GM21723 (cell line): Measurements from ENCODE around the gene KIAA0753.

Experiments
- ATAC-seq: cut with Tn5 transposase; IDR thresholded peaks from one replicate; pipeline ENCODE4 v1.9.1; 2021; ENCODE audit warnings: mild to moderate bottlenecking, moderate library complexity; ENCODE audit not compliant: unreplicated experiment

The KIAA0753 gene

GRCh38 chr17:6640536-6641246 lies at the start of gene KIAA0753, which contains the start of gene TXNDC17:
KIAA0753 (minus strand) TSS chr17:6640711; CDS start chr17:6635103, 5,608 bp downstream.
TXNDC17 (plus strand) TSS chr17:6641060; CDS start chr17:6641083, 23 bp downstream.
- peak; percentile 82 for ATAC-seq

- ATAC-seq, result no peak
Measured at GRCh38 chr17:6688944-6689343, 48.4 kb upstream of the KIAA0753 start.

DNA sequence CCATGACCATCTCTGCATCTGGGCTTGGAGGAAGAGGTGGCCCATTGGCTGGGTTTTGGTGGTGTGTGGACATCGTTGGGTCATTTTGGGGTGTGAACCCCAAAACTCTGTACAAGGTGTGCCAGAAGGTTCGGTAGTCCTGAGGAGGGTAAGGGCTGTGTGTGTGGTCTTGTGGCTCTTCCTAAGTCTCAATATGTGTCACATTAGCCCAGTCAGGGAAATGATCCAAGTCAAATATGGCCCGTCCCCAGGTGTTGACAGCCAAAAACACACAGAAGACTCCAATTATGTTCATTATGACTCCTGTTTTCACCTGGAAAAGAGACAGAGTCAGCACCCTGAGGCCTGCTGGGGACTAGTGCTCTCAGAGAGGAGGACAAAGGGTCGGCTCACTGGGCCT lies 45.5 kb upstream of the KIAA0753 start:
- ATAC-seq, result no peak

- ATAC-seq, result no peak
Measured at GRCh38 chr17:6684881-6685767, 44.6 kb upstream of the KIAA0753 start.

DNA sequence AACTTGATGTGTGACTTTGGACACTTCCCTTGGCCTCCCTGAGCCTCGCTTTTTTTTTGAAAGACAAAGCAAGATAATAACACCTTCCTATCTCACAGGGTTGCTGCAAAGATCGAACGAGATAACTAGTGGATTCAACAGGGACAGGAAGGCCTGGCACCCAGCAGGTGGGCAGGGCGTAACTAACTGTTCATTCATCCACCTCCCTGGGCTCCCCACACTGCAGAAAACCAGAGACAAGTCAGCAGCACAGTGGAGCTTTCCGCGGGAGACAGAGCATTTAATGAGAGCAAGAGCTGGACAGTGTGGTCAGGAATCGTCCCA lies 43.9 kb upstream of the KIAA0753 start:
- no peak for ATAC-seq

DNA sequence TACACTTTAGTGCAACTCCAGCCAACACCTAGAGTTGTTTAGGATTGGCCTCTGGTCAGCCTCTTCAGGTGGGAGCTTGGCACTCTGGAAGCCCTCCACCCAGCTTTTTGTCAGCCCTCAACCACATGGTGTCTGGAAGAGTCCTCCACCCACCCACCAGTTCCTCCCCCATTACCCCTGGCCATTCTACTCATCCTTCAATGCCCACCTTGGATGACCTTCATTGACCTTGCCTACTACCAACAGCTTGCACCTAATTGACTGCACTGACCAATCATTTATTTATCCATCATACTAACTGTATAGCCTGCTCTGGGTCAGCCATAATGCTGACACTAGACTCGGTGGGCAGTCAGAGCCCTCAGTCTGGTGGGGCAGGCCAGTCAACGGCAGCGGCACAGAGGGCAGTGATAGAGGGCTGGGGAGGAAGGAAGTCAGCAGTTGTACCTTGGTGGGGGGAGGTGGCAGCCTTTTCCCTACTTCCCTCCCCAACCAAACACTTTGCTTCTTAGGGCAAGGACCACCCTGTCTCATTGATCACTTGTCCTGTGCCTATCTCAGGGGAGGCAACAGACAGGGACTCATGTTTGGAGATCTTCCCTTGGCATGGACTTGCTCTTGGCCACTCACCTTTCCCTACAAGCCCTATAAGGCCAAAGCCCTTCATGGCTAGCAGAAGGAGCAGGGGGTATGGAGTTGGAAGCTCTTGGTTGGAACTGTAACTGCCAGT lies 43.4 kb upstream of the KIAA0753 start:
- ATAC-seq, result no peak

- ATAC-seq, result no peak
Measured at GRCh38 chr17:6683081-6683684, 42.7 kb upstream of the KIAA0753 start.

DNA sequence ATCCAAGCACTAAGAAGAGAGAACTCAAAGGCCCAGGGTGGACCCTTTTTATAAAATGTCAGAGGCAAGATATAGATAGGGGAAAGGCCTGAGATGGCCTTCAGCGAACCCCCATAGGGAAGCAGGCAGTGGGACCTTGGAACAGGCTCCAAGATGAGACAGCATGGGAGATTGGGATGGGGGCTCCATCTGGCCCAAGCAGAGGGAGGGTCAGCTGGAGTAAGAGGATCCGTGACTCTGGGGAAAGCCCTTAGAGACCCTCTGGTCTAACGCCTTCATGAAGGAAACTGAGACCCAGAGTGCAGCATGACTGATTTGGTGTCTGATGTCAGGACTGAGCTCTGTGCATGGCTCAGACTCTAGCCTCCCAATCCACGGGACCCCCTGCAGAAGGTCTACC lies 41.8 kb upstream of the KIAA0753 start:
- no peak for ATAC-seq

GRCh38 chr17:6681671-6682070 lies 41.2 kb upstream of the KIAA0753 start:
- no peak for ATAC-seq

DNA sequence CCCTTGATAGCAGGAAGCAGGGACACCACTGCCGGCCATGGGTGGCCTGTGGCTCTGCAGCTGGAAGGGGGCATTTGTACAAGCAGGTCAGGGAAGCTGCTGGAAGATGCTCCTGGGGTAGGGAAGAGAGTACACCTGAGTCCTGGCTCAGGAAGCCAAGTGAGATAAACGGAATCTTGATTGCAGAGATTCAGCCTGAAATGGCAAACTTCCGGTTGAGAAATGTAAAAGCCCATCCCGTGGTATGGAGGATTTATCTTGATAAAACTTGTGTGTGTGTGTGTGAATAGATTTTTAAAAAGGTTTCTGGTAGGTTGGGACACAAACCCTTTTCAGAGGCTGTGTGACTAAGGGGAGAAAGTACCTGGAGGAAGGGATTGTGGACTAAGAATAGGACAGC lies 40.7 kb upstream of the KIAA0753 start:
- ATAC-seq, result no peak

DNA sequence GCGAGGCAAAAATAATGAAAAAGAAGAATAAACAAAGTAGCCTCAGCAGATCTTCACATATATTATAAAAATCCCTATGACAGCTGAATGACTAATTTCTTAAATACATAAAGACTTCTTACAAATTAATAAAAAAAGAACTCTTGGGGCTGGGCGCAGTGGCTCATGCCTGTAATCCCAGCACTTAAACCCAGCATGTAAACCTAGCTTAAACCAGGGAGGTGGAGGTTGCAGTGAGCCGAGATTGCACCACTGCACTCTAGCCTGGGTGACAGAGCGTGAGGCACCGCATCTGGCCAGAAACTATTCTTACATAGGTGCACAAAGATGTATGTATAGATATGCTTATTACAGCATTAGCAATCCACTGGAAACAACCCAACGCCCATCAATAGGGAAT lies 38.7 kb upstream of the KIAA0753 start:
- no peak for ATAC-seq

DNA sequence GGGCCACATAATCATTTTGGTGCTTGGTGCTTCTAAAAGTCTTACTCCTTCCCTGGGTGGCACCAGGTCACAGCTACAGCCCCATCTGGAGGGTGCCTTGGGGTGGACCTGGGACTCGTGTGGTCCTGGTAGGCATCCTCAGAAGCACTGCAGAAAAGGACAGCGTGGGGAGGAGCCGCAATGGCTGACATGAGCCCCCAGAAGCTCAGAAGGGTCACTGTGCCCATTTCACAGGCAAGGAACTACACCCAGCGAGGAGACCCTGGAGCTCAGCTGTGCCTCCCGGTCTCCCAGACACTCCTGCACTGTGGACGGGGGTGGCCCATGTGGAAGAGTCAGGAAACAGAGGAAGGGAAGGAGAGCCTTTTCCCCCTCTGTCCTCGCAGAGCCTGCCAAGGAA lies 37.4 kb upstream of the KIAA0753 start:
- ATAC-seq, result no peak

DNA sequence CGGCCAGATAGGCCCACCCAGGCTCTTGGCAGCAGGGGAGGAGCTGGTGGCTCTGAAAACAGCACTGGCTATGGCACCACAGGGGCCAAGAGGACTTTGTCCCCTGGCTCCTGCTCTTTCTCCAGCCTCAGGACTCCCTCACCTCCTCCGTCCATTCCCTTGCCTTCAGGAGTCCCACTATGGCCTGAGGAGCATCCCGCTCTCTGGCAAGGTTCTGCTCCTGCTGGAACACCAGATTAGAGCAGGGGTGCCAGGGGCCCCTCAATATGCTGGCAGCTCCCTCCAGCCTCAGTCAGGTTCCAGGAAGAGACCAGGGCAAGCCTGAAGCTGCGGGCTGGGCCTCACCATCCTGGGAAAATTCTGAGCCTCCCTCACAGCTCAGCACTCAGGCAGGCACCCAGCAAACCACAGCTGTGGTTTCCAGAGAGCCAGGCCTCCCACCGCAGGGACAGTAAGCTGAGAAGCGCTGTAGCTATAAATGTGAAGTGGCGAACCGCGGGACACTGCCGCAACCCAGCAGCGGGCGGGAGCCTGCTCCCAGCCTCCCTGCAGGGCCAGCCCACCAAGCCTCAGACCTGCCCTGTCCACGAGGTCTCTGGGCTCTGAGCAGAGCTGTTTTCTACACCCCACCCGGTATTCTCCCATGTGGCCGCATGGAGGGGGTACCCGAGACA lies 36.8 kb upstream of the KIAA0753 start:
- ATAC-seq, result no peak

GRCh38 chr17:6676802-6677157 lies 36.3 kb upstream of the KIAA0753 start:
- ATAC-seq, result no peak

DNA sequence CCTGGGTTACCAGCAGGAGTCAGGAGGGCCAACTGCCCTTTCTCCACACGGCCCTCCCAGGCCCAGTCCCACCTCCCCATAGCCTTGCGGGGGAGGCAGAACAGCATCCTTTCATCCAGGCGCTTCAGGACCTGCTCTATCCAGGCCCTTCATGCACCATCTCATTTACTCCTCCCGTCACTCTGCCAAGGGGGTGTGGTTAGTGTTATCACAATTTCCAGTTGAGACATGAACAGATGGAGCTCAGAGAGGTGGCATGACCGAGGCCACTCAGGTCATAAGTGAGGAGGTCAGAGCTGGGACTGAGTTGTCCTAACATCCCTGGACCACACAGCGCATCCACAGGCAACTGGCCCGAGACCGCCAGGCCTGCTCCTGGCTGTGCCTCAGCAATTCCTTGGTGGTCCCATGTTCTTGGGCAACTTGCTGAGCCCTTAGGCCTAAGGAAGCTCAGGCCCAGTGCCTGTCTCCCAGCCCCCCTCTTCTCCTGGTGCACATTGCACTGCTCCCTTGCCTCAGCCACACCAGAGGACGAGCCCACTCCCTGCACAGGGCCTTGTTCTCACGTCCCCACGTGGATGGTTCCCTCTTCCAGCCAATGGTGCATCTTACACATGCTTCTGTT lies 34.8 kb upstream of the KIAA0753 start:
- no peak for ATAC-seq

DNA sequence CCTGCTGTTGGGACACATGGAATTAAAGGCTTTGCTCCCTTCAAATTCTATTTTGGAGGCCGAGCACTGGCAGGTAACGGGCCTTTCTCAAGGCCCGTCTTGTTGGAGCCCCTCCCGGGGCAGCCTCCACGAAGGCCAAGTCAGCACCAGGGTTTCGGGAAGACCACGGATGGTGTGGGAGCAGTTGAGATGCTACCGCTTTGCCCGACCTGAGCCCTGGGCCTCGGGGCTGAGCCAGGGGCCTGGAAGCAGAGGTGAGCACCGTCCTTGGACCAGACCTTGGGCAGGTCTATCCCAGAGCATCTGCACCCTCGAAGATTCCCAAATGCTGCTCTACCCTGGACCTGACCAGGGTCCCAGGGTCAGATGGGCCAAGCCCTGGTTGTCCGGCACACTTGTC lies 34.1 kb upstream of the KIAA0753 start:
- no peak for ATAC-seq

GRCh38 chr17:6671431-6671830 lies 30.9 kb upstream of the KIAA0753 start:
- no peak for ATAC-seq

DNA sequence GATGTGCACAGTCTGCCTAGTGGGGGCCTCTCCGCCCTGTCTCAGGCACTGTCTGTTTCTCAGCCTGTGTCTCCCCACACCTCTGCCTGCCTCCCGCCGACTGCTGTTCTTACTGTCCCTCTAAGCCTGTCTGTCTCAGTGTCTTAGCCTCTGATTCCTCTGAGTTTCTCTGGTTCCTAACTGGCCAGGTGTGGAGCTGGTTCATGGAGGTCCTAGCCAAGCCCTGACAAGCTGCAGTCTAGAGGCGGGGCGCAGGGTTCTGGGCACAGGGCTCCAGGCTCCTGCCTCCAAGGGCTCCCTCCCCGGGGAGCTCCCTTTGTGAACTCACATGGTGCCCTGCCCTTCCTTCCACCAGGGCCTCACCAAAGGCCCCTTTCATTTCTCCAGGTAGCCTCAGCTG lies 30.5 kb upstream of the KIAA0753 start:
- ATAC-seq, result no peak

DNA sequence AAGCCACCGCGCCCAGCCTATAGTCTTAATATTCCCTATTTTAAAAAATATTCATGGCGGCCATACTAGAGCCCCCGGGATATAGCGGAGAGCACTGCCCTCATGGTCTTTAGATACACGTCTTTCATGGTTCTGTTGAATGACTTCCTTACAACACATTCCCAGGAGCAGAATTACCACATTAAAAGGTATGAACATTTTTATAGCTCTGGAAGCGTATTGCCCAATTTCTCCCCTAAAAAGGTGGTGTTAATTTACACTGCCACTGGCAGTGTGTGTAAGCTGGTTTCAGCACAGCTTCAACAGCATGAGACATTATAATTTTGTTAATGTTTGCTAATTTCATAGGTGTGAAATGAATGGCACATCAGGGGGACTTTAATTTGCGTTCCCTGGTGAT lies 30.1 kb upstream of the KIAA0753 start:
- ATAC-seq, result no peak

- ATAC-seq, result no peak
Measured at GRCh38 chr17:6669479-6670212, 29.1 kb upstream of the KIAA0753 start.
